PFSK-1 (cell line): Measurements from ENCODE around the gene CHP2.

Source experiments
- TAF1 ChIP-seq: IDR thresholded peaks from 2 replicates; pipeline ENCODE4 v1.6.1; 2012; ENCODE audit warnings: low read length, control low read depth, borderline replicate concordance; ENCODE audit not compliant: insufficient read depth
- TF ChIP-seq, protein P1 (sequence below), 2 experiments: IDR thresholded peaks; 2 replicates each; pipeline versions ENCODE4 v1.6.1 to v1.8.0; 2011 to 2012; ENCODE audit warnings: low read depth in 2 of 2, low read length in 2 of 2, control low read depth in 1 of 2, inconsistent platforms in 1 of 2, mild to moderate bottlenecking in 1 of 2, moderate library complexity in 1 of 2; ENCODE audit not compliant: insufficient read depth in 1 of 2

DNA sequence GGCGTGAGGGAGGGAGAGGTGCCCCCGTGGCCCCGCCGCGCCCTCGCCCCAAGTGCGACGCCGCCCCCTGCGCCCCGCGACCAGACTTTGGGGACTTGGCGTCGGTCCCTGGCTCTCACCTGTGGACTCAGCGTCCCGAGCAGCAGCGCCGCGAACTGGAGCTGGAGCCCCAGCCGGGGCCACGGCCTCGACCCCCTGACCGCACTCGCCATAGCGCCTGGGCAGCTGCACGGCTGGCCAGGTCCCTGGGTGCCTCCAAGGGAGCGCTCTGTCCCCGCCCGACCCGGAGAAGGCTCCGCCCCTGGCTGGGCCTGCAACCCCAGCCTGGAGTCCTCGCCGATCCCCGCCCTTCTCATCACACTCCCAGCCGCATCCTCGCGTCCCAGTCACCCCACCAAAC is 41.9 kb upstream of the CHP2 start, which contains the start of gene ERN2:
- TF ChIP-seq, protein P1, sequence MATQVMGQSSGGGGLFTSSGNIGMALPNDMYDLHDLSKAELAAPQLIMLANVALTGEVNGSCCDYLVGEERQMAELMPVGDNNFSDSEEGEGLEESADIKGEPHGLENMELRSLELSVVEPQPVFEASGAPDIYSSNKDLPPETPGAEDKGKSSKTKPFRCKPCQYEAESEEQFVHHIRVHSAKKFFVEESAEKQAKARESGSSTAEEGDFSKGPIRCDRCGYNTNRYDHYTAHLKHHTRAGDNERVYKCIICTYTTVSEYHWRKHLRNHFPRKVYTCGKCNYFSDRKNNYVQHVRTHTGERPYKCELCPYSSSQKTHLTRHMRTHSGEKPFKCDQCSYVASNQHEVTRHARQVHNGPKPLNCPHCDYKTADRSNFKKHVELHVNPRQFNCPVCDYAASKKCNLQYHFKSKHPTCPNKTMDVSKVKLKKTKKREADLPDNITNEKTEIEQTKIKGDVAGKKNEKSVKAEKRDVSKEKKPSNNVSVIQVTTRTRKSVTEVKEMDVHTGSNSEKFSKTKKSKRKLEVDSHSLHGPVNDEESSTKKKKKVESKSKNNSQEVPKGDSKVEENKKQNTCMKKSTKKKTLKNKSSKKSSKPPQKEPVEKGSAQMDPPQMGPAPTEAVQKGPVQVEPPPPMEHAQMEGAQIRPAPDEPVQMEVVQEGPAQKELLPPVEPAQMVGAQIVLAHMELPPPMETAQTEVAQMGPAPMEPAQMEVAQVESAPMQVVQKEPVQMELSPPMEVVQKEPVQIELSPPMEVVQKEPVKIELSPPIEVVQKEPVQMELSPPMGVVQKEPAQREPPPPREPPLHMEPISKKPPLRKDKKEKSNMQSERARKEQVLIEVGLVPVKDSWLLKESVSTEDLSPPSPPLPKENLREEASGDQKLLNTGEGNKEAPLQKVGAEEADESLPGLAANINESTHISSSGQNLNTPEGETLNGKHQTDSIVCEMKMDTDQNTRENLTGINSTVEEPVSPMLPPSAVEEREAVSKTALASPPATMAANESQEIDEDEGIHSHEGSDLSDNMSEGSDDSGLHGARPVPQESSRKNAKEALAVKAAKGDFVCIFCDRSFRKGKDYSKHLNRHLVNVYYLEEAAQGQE (IDR thresholded peaks at IDR 0.05; ENCODE audit: insufficient read depth in 1 of 2, low read depth in 2 of 2, low read length in 2 of 2): no peak
- no peak for TF ChIP-seq TAF1
